ENCODE data around the gene OR10A7. TPM values are rescaled to one million over a fixed set of nuclear protein-coding genes. Genes with fewer than 3 reads are reported as not detected.
"Not testable (repeated sequence)": the region's sequence is repeated elsewhere in the genome, so short reads cannot be mapped to it uniquely, and the experiment has no call there.

Gene OR10A7, protein sequence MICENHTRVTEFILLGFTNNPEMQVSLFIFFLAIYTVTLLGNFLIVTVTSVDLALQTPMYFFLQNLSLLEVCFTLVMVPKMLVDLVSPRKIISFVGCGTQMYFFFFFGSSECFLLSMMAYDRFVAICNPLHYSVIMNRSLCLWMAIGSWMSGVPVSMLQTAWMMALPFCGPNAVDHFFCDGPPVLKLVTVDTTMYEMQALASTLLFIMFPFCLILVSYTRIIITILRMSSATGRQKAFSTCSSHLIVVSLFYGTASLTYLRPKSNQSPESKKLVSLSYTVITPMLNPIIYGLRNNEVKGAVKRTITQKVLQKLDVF
- total RNA-seq: not detected

DNA sequence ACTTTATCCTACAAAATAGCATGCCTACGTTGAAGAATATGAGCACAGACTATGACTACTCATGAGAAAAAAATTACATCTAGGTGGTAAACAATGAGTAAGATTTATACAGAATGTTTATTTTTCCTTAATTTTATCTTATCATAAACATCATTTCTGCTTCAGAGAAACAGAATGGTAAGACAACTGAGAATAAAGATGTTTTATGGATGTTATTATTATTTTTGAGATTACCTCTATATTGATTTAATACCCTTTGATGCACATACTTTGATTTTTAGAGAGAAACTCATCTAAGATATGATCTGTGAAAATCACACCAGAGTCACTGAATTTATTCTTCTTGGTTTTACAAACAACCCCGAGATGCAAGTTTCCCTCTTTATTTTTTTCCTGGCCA, at the start of gene OR10A7:
Gene OR10A7 (plus strand): TSS at position 301 of the 400 bp plus-strand sequence. CDS start 0 bp downstream, at position 301.
- Mint-ChIP-seq H3K27me3 (peaks cover 5% of the 10 kb centered on the region), H3K9me3 (no peaks in the 10 kb centered on the region), H3K4me1 (no peaks in the 10 kb centered on the region), H3K27ac (no peak within 1 kb of the TSS), H3K36me3 (no peaks in the 10 kb centered on the region), H3K4me3 (no peak within 1 kb of the TSS)
- POLR2A ChIA-PET: no interaction called here
- DNase-seq (no peak), ATAC-seq (ENCODE audit: low read depth) (no peak)

DNA sequence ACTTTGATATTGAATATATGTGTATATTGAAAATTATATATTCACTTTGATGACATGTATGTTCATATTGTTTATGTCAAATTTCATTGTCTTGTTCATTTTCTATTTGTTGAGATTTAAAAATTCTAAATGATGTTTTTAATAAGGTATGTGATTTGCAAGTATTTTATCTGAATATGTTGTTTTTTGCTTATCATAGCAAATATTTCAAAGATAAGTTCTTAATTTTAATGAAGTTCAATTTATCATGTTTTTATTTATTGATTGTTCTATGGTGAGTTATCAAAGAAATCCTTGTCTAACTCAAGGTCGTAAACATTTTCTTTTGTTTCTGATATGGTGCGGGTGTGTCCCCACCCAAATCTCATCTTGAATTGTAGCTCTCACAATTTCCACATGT, 49.4 kb upstream of the OR10A7 start:
- Mint-ChIP-seq H3K4me3 (no peak overlapping the region), H3K4me1 (no peaks in the 10 kb centered on the region), H3K27ac (no peak overlapping the region), H3K27me3 (peaks cover 18% of the 10 kb centered on the region), H3K9me3 (peaks cover 2% of the 10 kb centered on the region), H3K36me3 (no peaks in the 10 kb centered on the region)
- DNase-seq: no peak
- no peak for ATAC-seq (ENCODE audit: low read depth)
- POLR2A ChIA-PET: no interaction called here

DNA sequence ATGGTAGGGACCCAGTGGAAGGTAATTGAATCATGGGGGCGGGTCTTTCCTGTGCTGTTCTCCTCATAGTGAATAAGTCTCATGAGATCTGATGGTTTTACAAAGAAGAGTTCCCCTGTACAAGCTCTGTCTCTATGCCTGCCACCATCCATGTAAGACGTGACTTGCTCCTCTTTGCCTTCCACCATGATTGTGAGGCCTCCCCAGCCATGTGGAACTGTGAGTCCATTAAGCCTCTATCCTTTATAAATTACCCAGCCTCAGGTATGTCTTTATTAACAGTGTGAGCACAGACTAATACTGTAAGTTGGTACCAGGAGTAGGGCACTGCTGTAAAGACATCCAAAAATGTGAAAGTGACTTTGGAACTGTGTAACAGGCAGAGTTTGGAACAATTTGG, 49.0 kb upstream of the OR10A7 start:
- H3K4me1 Mint-ChIP-seq; H3K4me3 Mint-ChIP-seq; H3K36me3 Mint-ChIP-seq; H3K9me3 Mint-ChIP-seq; POLR2A ChIA-PET; DNase-seq; H3K27ac Mint-ChIP-seq; ATAC-seq (ENCODE audit: low read depth): not testable (repeated sequence)
- peaks cover 21% of the 10 kb centered on the region for H3K27me3 Mint-ChIP-seq

GRCh38 chr12:55172686-55173085, 48.1 kb upstream of the OR10A7 start:
- Mint-ChIP-seq H3K27ac (no peak overlapping the region), H3K36me3 (no peaks in the 10 kb centered on the region), H3K4me1 (no peaks in the 10 kb centered on the region), H3K4me3 (no peak overlapping the region), H3K9me3 (peaks cover 2% of the 10 kb centered on the region), H3K27me3 (peaks cover 22% of the 10 kb centered on the region)
- DNase-seq (no peak), ATAC-seq (ENCODE audit: low read depth) (no peak)
- POLR2A ChIA-PET: no interaction called here

GRCh38 chr12:55173456-55173855, 47.4 kb upstream of the OR10A7 start:
- Mint-ChIP-seq H3K9me3 (peaks cover 2% of the 10 kb centered on the region), H3K4me1 (no peaks in the 10 kb centered on the region), H3K36me3 (no peaks in the 10 kb centered on the region), H3K27me3 (peaks cover 29% of the 10 kb centered on the region), H3K4me3 (no peak overlapping the region), H3K27ac (no peak overlapping the region)
- no peak for ATAC-seq (ENCODE audit: low read depth)
- POLR2A ChIA-PET: no interaction called here
- no peak for DNase-seq

DNA sequence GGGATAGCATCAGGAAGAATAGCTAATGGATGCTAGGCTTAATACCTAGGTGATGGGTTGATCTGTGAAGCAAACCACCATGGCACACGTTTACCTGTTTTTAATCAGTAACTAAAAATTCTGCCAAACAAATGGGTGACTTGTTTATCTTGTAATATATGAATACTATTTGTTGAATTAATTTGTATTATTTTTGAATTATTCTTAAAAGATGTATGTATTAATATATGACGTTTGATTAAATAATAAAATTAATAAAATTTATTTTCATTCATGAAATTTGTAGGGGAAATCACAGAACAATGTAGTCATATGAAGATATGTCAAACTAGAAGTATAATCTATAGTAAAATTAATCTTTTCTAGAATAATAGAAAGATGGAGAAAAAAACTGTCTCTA, 32.3 kb upstream of the OR10A7 start:
- H3K4me3 Mint-ChIP-seq: no peak overlapping the region
- H3K27me3 Mint-ChIP-seq: peaks cover 32% of the 10 kb centered on the region
- DNase-seq (no peak), ATAC-seq (ENCODE audit: low read depth) (no peak)
- no peaks in the 10 kb centered on the region for H3K4me1 Mint-ChIP-seq
- H3K9me3 Mint-ChIP-seq: no peaks in the 10 kb centered on the region
- no peak overlapping the region for H3K27ac Mint-ChIP-seq
- H3K36me3 Mint-ChIP-seq: no peaks in the 10 kb centered on the region
- POLR2A ChIA-PET: no interaction called here

- peaks cover 36% of the 10 kb centered on the region for H3K27me3 Mint-ChIP-seq
- H3K4me3 Mint-ChIP-seq: no peak overlapping the region
- no peaks in the 10 kb centered on the region for H3K36me3 Mint-ChIP-seq
- no peaks in the 10 kb centered on the region for H3K4me1 Mint-ChIP-seq
- DNase-seq (no peak), ATAC-seq (ENCODE audit: low read depth) (peak; percentile 78)
- H3K9me3 Mint-ChIP-seq: no peaks in the 10 kb centered on the region
- no peak overlapping the region for H3K27ac Mint-ChIP-seq
- POLR2A ChIA-PET: no interaction called here
Measured at GRCh38 chr12:55188974-55189556, 31.8 kb upstream of the OR10A7 start.

- Mint-ChIP-seq H3K4me1 (no peaks in the 10 kb centered on the region), H3K36me3 (no peaks in the 10 kb centered on the region), H3K9me3 (no peaks in the 10 kb centered on the region), H3K27ac (no peak overlapping the region), H3K27me3 (peaks cover 37% of the 10 kb centered on the region), H3K4me3 (no peak overlapping the region)
- POLR2A ChIA-PET: no interaction called here
- ATAC-seq (ENCODE audit: low read depth): no peak
- DNase-seq: no peak
Measured at GRCh38 chr12:55194382-55194781, 26.4 kb upstream of the OR10A7 start.

- H3K27ac Mint-ChIP-seq: no peak overlapping the region
- no peak overlapping the region for H3K4me3 Mint-ChIP-seq
- no peaks in the 10 kb centered on the region for H3K9me3 Mint-ChIP-seq
- H3K27me3 Mint-ChIP-seq: peaks cover 12% of the 10 kb centered on the region
- DNase-seq: no peak
- no peaks in the 10 kb centered on the region for H3K36me3 Mint-ChIP-seq
- POLR2A ChIA-PET: no interaction called here
- no peaks in the 10 kb centered on the region for H3K4me1 Mint-ChIP-seq
- ATAC-seq (ENCODE audit: low read depth): no peak
Measured at GRCh38 chr12:55226523-55226922, 5.7 kb downstream of the OR10A7 start.

GRCh38 chr12:55227643-55228042, 6.8 kb downstream of the OR10A7 start:
- Mint-ChIP-seq H3K4me1 (no peaks in the 10 kb centered on the region), H3K36me3 (no peaks in the 10 kb centered on the region), H3K27ac (no peak overlapping the region), H3K4me3 (no peak overlapping the region), H3K9me3 (no peaks in the 10 kb centered on the region), H3K27me3 (peaks cover 18% of the 10 kb centered on the region)
- POLR2A ChIA-PET: no interaction called here
- DNase-seq (no peak), ATAC-seq (ENCODE audit: low read depth) (no peak)

- POLR2A ChIA-PET: no interaction called here
- no peak for DNase-seq
- no peaks in the 10 kb centered on the region for H3K9me3 Mint-ChIP-seq
- H3K4me1 Mint-ChIP-seq: no peaks in the 10 kb centered on the region
- no peak within 1 kb of the TSS for H3K4me3 Mint-ChIP-seq
- ATAC-seq (ENCODE audit: low read depth): no peak
- peaks cover 10% of the 10 kb centered on the region for H3K27me3 Mint-ChIP-seq
- no peak within 1 kb of the TSS for H3K27ac Mint-ChIP-seq
- H3K36me3 Mint-ChIP-seq: no peaks in the 10 kb centered on the region
Measured at GRCh38 chr12:55244309-55244708, 23.5 kb downstream of the OR10A7 start, which contains the start of gene OR6C74. Gene OR6C74, plus strand, starts transcription at chr12:55244609. Its CDS starts 2,679 bp downstream, at chr12:55247288.

DNA sequence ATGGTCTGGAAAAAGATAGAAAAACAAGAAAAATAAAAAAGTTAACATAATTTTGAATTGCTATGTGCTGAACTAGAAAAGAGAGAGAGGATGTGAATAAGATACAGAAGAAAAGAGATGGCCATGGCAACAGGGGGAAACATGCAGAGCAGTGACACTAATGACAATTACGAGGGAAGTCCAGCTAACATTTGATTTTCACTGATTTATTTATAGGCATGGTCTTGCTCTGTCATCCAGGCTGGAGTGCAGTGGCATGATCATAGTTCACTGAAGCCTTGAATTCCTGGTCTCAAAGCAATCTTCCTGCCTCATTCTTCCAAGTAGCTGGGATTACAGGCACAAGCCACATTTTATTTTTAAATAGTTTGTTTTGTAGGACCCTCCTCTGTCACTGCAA, 25.3 kb downstream of the OR10A7 start:
- H3K27me3 Mint-ChIP-seq: peaks cover 13% of the 10 kb centered on the region
- H3K4me1 Mint-ChIP-seq: no peaks in the 10 kb centered on the region
- no peak overlapping the region for H3K4me3 Mint-ChIP-seq
- H3K36me3 Mint-ChIP-seq: no peaks in the 10 kb centered on the region
- ATAC-seq (ENCODE audit: low read depth) (no peak), DNase-seq (no peak)
- no peaks in the 10 kb centered on the region for H3K9me3 Mint-ChIP-seq
- POLR2A ChIA-PET: no interaction called here
- H3K27ac Mint-ChIP-seq: no peak overlapping the region

DNA sequence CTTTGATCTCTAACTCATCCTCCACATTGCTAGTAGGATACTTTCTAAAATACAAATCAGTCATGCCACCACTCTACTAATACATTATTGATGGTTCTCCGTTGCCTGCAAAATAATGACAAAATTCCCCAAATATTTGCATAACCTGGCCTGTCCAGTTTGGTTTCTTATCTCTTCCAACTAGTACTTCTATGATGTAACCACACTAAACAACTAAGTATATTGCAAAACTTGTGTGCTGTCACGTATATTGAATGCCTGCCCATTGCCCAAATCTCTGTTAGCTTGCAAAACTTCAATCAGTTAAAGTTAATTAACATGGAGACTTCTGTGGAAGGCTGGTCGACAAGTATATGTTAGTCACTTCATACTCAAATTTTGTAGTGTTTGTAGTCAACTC, 30.1 kb downstream of the OR10A7 start:
- ATAC-seq (ENCODE audit: low read depth): no peak
- no peaks in the 10 kb centered on the region for H3K36me3 Mint-ChIP-seq

DNA sequence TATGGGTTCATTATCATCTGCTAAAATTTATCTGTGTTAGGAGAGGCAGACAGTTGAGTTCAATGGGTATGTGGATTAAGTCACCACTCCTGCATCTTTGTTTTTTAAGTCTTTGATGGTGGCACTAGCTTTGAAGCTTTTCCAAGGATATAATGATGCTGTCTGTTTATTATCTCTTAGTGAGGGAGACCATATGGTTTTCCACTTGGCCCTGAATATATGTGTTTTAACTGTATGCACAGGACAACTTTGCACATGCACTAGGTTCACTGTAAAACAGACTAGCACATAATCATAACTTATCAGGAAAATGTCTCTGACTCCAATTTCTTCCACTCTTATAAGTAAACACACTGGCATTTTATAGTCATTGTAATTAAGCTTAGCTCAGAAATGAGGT, 32.5 kb downstream of the OR10A7 start:
- Mint-ChIP-seq H3K27ac (no peak overlapping the region), H3K36me3 (no peaks in the 10 kb centered on the region), H3K9me3 (no peaks in the 10 kb centered on the region), H3K4me1 (no peaks in the 10 kb centered on the region), H3K4me3 (no peak overlapping the region), H3K27me3 (peaks cover 8% of the 10 kb centered on the region)
- ATAC-seq (ENCODE audit: low read depth) (no peak), DNase-seq (no peak)
- POLR2A ChIA-PET: no interaction called here

More for the DNA sequence above, 30.1 kb downstream of the OR10A7 start:
- no peaks in the 10 kb centered on the region for H3K4me1 Mint-ChIP-seq
- no peak overlapping the region for H3K27ac Mint-ChIP-seq
- DNase-seq: no peak
- H3K9me3 Mint-ChIP-seq: no peaks in the 10 kb centered on the region
- POLR2A ChIA-PET: no interaction called here
- H3K27me3 Mint-ChIP-seq: peaks cover 15% of the 10 kb centered on the region
- H3K4me3 Mint-ChIP-seq: no peak overlapping the region
